Fibroblast of lung (primary cell): ENCODE results near the gene NDST3. TPM values are rescaled to one million over a fixed set of nuclear protein-coding genes. Genes with fewer than 3 reads are reported as not detected.
A peak's percentile ranks its signal among the peaks of the same experiment; 100 is the strongest.

Source experiments
- DNase-seq, 2 donors: peaks; one replicate each; pipeline versions ENCODE4 v3.0.0 to v3.0.0-alpha.2; 2010; ENCODE audit warnings: low read depth in 2 of 2
- H2AFZ ChIP-seq: 2 replicates; pipeline ENCODE4 v1.5.1; 2012; ENCODE audit warnings: low read length, control low read depth, inconsistent platforms
- H3K27ac ChIP-seq: 2 replicates; pipeline ENCODE4 v1.5.1; 2011; ENCODE audit warnings: low read length, control low read depth; ENCODE audit not compliant: insufficient read depth
- H3K27me3 ChIP-seq: 2 replicates; pipeline ENCODE4 v1.5.1; 2011; ENCODE audit warnings: mild to moderate bottlenecking, low read length; ENCODE audit not compliant: control insufficient read depth, insufficient read depth
- H3K36me3 ChIP-seq: 2 replicates; pipeline ENCODE4 v1.5.1; 2011; ENCODE audit warnings: low read length; ENCODE audit not compliant: control insufficient read depth, insufficient read depth
- H3K4me1 ChIP-seq: 2 replicates; pipeline ENCODE4 v1.5.1; 2011; ENCODE audit warnings: low read length; ENCODE audit not compliant: control insufficient read depth, insufficient read depth; ENCODE audit errors: extremely low read depth
- H3K4me2 ChIP-seq: 2 replicates; pipeline ENCODE4 v1.5.1; 2011; ENCODE audit warnings: low read length, control low read depth; ENCODE audit not compliant: insufficient read depth; ENCODE audit errors: extremely low read depth
- H3K4me3 ChIP-seq, 4 experiments: fragments of 200-600 bp in 1 of 4; sonication (generic) in 1 of 4; replicated peaks in 1 of 4; 2 replicates each; pipeline ENCODE4 v1.5.1; 2011 to 2016; ENCODE audit warnings: low read length in 4 of 4, low read depth in 3 of 4, mild to moderate bottlenecking in 3 of 4, control low read depth in 2 of 4, inconsistent platforms in 1 of 4, mixed read lengths in 1 of 4; ENCODE audit not compliant: insufficient read depth in 1 of 4; ENCODE audit errors: control extremely low read depth in 1 of 4
- H3K79me2 ChIP-seq: 2 replicates; pipeline ENCODE4 v1.5.1; 2012; ENCODE audit warnings: mild to moderate bottlenecking, low read length, inconsistent platforms; ENCODE audit not compliant: control insufficient read depth, insufficient read depth
- H3K9ac ChIP-seq: 2 replicates; pipeline ENCODE4 v1.5.1; 2011; ENCODE audit warnings: mild to moderate bottlenecking, low read length, control low read depth; ENCODE audit not compliant: insufficient read depth
- H3K9me3 ChIP-seq: 2 replicates; pipeline ENCODE4 v1.5.1; 2012; ENCODE audit warnings: low read depth, low read length; ENCODE audit not compliant: control insufficient read depth, insufficient read depth
- H4K20me1 ChIP-seq: 2 replicates; pipeline ENCODE4 v1.5.1; 2011; ENCODE audit warnings: low read length; ENCODE audit not compliant: control insufficient read depth, insufficient read depth; ENCODE audit errors: extremely low read depth
- CTCF ChIP-seq, 2 donors: IDR thresholded peaks in 1 of 2; conservative IDR thresholded peaks in 1 of 2; 1 replicate in 1 of 2; 2 replicates in 1 of 2; pipeline ENCODE4 v1.5.1; 2011 to 2012; ENCODE audit warnings: low read length in 2 of 2, control low read depth in 1 of 2, inconsistent platforms in 1 of 2, low read depth in 1 of 2, mild to moderate bottlenecking in 1 of 2
- EZH2 ChIP-seq: IDR thresholded peaks from 2 replicates; pipeline ENCODE4 v1.5.1; 2012; ENCODE audit warnings: low read length, control low read depth, mild to moderate bottlenecking; ENCODE audit errors: missing control alignments
- polyA plus RNA-seq, 2 donors: library from polyadenylated mRNA; depleted of rRNA in 1 of 2; stranded (reverse) in 1 of 2; unstranded in 1 of 2; fragments of >200 nt; gene quantifications; 2 replicates each; pipeline ENCODE4 v1.2.1, GENCODE V29; 2011 to 2012; ENCODE audit warnings: missing spikeins in 1 of 2
- total RNA-seq: library from RNA; depleted of rRNA; stranded (reverse); fragments of >200 nt; gene quantifications from 2 replicates; pipeline ENCODE4 v1.2.1, GENCODE V29; 2014

Gene NDST3
- total and polyA plus RNA-seq, 2 donors (not counting 1 experiment from before 2014, with no cell fraction given) = 0.16 TPM; not detected in 1

GRCh38 chr4:118085700-118086099 lies 51.4 kb downstream of the NDST3 start:
- Histone ChIP-seq H3K4me3 (no peak overlapping the region), H3K27me3 (no peaks in the 10 kb centered on the region), H3K4me2 (no peak overlapping the region), H3K9me3 (no peaks in the 10 kb centered on the region), H3K27ac (no peak overlapping the region), H4K20me1 (no peaks in the 10 kb centered on the region), H3K4me1 (no peaks in the 10 kb centered on the region), H2AFZ (no peak overlapping the region), H3K79me2 (no peaks in the 10 kb centered on the region), H3K9ac (no peak overlapping the region), H3K36me3 (no peaks in the 10 kb centered on the region)
- DNase-seq = no peak
- TF ChIP-seq EZH2 = no peak
- TF ChIP-seq CTCF (conservative IDR thresholded peaks at IDR 0.05 in 1 of 2, IDR thresholded peaks at IDR 0.05 in 1 of 2; ENCODE audit: low read depth in 1 of 2, low read length in 2 of 2) = no peak

- Histone ChIP-seq H2AFZ (no peak overlapping the region), H3K27ac (no peak overlapping the region)
- TF ChIP-seq EZH2 (no peak), CTCF (conservative IDR thresholded peaks at IDR 0.05 in 1 of 2, IDR thresholded peaks at IDR 0.05 in 1 of 2; ENCODE audit: low read depth in 1 of 2, low read length in 2 of 2) (no peak)
These were observed 52.1 kb downstream of the NDST3 start for GRCh38 chr4:118086344-118086743.

DNA sequence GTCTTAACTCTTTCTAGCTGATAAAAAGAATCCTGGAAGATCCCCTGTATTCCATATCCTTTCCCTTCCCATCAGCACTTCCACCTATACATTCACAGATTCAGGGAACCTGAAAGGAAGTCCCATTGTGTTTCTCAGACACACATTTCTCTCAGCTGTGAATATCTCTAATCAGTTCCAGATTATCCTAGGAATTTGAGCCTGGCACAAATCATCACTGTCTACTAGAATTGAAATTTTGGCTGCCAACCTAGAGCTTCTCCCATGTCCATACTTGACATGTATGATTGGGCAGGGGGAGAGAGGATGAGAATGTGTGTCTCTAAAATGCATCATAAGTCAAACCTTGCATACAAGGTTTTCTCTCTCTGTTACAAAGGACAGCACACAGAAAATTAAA lies 53.1 kb downstream of the NDST3 start:
- no peak overlapping the region for H3K4me3 ChIP-seq
- H3K79me2 ChIP-seq = no peaks in the 10 kb centered on the region
- H3K9me3 ChIP-seq = no peaks in the 10 kb centered on the region
- H3K27me3 ChIP-seq = no peaks in the 10 kb centered on the region
- H4K20me1 ChIP-seq = no peaks in the 10 kb centered on the region
- no peak overlapping the region for H3K27ac ChIP-seq
- DNase-seq = no peak
- H3K36me3 ChIP-seq = no peaks in the 10 kb centered on the region
- H2AFZ ChIP-seq = no peak overlapping the region
- H3K4me2 ChIP-seq = no peak overlapping the region
- TF ChIP-seq EZH2 = no peak
- TF ChIP-seq CTCF (conservative IDR thresholded peaks at IDR 0.05 in 1 of 2, IDR thresholded peaks at IDR 0.05 in 1 of 2; ENCODE audit: low read depth in 1 of 2, low read length in 2 of 2) = no peak
- no peak overlapping the region for H3K9ac ChIP-seq
- no peaks in the 10 kb centered on the region for H3K4me1 ChIP-seq

More at GRCh38 chr4:118086344-118086743, 52.1 kb downstream of the NDST3 start:
- Histone ChIP-seq H3K36me3 (no peaks in the 10 kb centered on the region), H3K4me1 (no peaks in the 10 kb centered on the region), H3K27me3 (no peaks in the 10 kb centered on the region), H4K20me1 (no peaks in the 10 kb centered on the region), H3K9ac (no peak overlapping the region), H3K79me2 (no peaks in the 10 kb centered on the region), H3K4me2 (no peak overlapping the region), H3K9me3 (no peaks in the 10 kb centered on the region), H3K4me3 (no peak overlapping the region)
- peak; percentile 42 to 54 for DNase-seq
